GM19035 (cell line): ENCODE data around the gene HOXA7.

Experiments
- ATAC-seq: cut with Tn5 transposase; IDR thresholded peaks from one replicate; pipeline ENCODE4 v1.9.1; 2021; ENCODE audit not compliant: unreplicated experiment

The HOXA7 gene

GRCh38 chr7:27109466-27110185 lies 46.8 kb downstream of the HOXA7 start:
- ATAC-seq: no peak

GRCh38 chr7:27108390-27109127 lies 47.9 kb downstream of the HOXA7 start:
- ATAC-seq: no peak

GRCh38 chr7:27107391-27108381 lies 48.8 kb downstream of the HOXA7 start:
- no peak for ATAC-seq

- ATAC-seq: no peak
Measured at GRCh38 chr7:27106901-27107240, 49.6 kb downstream of the HOXA7 start.

- no peak for ATAC-seq
Measured at GRCh38 chr7:27106181-27106900, 50.1 kb downstream of the HOXA7 start.

- ATAC-seq: no peak
Measured at GRCh38 chr7:27105301-27106031, 51.0 kb downstream of the HOXA7 start.

GRCh38 chr7:27104341-27105058 lies 52.0 kb downstream of the HOXA7 start:
- no peak for ATAC-seq
